Stimulated activated naive CD4-positive, alpha-beta T cell (primary cell): ENCODE results near the gene RASSF4.

Experiments used
- DNase-seq, 6 experiments: peaks; one replicate each; lab custom pipeline; 2025; lab: John Stamatoyannopoulos, UW

The RASSF4 gene

GRCh38 chr10:44962870-44963738 is 3.5 kb downstream of the RASSF4 start:
- DNase-seq: no peak

- DNase-seq: no peak
These were observed 4.4 kb downstream of the RASSF4 start for GRCh38 chr10:44963772-44964633.

- no peak for DNase-seq
These were observed 5.5 kb downstream of the RASSF4 start for GRCh38 chr10:44965104-44965503.

GRCh38 chr10:44965651-44966097 is 6.1 kb downstream of the RASSF4 start:
- no peak for DNase-seq

DNA sequence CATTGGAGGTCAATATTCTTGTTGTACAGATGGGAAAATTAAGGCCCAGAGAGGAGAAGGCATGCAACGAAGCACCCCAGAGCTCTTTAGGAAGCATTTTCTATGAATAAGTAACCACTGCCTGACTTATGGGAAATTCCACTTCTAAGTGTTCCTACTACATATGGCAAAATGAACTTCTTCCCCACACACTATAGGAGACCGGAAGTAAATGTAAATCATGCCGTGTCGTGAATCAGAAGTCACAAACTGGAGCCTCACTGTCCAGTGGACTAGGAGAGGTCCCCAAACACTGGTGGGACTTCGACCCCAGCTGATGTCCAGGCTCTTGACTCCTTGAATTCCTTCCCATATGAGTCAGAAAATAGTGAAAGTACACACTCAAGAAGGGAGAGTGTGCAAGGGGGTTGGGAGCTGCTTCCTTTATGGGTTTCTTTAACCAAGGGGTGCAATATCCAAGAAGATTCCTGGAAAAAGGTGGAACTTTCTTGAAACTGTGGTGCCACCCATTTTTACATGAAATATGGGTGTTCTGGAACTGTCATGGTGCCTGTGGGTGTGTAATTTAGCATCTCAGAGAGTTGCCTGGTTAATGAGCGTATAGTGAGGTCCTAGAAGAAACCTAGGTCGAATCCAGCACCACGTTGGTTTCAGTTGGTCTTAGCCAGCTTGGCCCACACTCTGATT is 6.7 kb downstream of the RASSF4 start:
- DNase-seq: no peak

GRCh38 chr10:44966816-44967509 is 7.4 kb downstream of the RASSF4 start:
- DNase-seq: no peak

- no peak for DNase-seq
These were observed 8.0 kb downstream of the RASSF4 start for GRCh38 chr10:44967616-44968015.

GRCh38 chr10:44968091-44968490 is 8.5 kb downstream of the RASSF4 start:
- no peak for DNase-seq

GRCh38 chr10:44968500-44969400 is 9.1 kb downstream of the RASSF4 start:
- DNase-seq: no peak

DNA sequence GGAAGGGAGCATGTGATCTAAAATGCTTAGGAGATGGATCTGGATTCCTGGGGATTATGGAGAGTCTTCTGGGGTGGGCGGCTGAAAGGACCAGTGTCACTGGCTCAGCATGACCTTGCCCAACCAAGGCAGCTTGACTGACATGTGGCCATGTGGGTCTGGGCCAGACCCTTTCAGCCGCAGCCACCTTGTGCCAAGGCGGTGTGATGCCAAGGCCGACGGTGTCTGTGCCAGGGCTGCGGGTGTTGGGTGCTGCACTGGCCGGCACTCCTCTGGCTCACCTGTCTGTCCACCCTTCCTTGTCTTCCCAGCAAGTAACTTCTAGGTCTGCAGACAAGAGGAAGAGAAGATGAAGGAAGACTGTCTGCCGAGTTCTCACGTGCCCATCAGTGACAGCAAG is 10.3 kb downstream of the RASSF4 start:
- no peak for DNase-seq

DNA sequence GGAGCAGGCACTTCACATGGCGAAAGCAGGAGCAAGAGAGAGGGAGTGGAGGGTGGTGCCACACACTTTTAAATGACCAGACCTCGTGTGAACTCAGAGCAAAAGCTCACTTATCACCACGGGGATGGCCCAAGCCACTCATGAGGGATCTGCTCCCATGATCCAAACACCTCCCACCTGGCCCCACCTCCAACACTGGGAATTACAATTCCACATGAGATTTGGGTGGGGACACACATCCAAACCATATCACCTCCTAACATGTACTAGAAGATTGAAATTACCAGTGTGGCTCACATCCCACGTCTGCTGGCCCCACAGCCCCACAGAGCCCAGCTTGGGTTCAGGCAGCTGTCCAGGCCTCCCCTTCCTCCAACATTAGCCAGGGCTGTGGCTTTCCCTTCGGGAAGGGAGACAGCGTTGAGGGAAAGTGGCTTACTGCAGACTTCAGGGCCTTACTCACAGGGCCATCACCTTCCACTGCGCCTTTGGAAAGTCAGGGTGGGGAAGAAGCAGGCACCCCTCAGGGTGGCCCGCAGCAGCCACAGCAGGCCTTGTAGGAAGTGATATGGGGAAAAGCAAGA is 11.3 kb downstream of the RASSF4 start:
- no peak for DNase-seq

DNA sequence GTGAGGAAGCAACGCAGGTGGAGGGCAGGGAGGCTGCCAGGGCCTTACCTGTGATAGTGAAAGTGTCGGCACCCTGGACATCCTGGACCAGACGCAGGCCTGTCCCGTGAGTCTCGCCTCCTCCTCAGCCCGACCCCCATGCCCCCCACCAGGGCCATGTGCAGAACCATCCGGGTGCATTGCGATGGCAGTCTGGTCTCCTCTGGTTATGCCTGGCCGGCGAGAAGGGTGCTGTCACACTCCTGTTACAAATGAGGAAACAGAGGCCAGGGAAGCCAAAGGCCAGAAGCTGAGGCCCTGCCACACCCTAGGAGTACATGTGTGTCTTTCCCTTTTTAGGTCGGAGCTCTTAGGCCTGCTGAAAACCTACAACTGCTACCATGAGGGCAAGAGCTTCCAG is 11.8 kb downstream of the RASSF4 start:
- no peak for DNase-seq

GRCh38 chr10:44971935-44972757 is 12.5 kb downstream of the RASSF4 start:
- no peak for DNase-seq

- DNase-seq: no peak
These were observed 13.3 kb downstream of the RASSF4 start for GRCh38 chr10:44972874-44973306.

- no peak for DNase-seq
These were observed 13.9 kb downstream of the RASSF4 start for GRCh38 chr10:44973323-44974081.

DNA sequence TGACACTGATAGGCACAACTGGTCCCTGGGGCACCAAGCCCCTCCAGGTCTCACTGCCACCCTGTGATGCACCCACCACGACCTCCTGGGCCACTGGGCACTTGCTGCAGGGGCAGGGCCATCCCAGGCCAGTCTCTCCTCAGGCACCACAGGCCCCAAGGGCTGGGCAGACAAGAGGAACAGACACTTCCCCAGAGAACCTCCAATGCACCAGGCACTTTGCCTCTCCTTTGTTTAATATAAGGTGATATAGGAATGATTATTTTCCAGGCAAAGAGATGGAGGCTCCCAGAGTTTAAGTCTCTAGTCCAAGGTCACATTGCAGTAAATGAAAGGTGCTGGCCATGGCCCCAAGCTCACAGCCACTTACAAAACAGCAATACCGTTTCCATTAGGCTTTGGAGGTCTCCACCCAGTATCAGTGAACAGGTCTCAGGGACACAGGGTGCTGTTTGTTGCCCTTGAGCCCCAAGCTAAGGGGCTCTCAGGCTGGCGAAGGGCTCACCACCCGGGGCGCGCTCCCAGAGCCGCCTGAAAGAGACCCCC is 14.6 kb downstream of the RASSF4 start:
- no peak for DNase-seq

DNA sequence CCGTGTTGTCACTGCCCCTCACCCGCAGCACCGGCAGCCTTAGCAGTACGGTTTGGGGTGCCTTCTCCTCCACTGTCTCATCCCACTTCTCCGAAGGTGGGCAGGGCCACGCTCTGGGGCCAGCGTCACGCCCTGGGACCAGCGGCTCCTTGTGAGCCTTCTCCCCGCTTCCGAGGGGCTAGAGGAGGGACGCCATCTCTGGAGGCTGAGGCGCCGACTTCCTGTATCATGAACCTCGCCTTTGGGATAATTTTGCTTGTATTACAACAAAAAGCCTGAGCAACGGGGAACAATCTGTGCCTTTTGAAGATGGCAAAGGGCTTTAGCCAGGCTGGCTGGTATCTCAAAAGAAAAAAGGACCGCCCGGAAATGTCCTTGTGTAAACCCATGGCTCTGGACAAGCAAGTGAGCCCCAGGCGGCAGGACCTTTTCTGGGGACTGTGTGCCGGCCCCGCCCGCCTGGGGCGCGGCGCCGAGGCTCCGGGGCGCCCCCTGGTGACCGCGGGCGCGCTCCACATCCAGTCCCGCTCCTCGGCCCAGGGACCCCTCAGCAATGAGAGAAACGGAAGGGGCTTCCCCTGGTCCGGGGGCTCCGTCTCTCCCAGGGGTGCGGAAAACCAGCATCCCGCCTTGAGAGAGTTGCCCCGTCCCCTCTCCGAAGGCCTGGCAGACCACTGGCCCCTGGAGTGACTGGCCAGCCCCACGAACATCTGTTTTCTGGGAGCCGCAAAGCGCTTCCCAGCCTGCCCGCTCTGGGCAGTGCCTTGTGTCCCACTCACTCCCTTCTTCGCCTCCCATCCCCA is 15.2 kb downstream of the RASSF4 start:
- peak; percentile 32 to 81 (median 52) for DNase-seq
